Suprapubic skin (tissue), 4 donors: ENCODE measurements around the gene HNRNPL.

Source experiments
- CTCF ChIP-seq, 2 donors: fragments of 200-600 bp in 1 of 2; fragments of 450-650 bp in 1 of 2; sonication (generic) in 1 of 2; IDR thresholded peaks; one replicate each; pipeline ENCODE4 v1.5.1; 2016 to 2019; ENCODE audit warnings: antibody characterized with exemption in 2 of 2, mild to moderate bottlenecking in 1 of 2, moderate library complexity in 1 of 2
- EP300 ChIP-seq: sonication (generic); formaldehyde crosslinking; IDR thresholded peaks from one replicate; pipeline ENCODE4 v1.6.1; 2017; ENCODE audit warnings: antibody characterized with exemption
- POLR2A ChIP-seq, 2 donors: fragments of 450-650 bp; IDR thresholded peaks; one replicate each; pipeline ENCODE4 v1.6.1; 2017; ENCODE audit warnings: antibody characterized with exemption in 2 of 2, mild to moderate bottlenecking in 2 of 2, moderate library complexity in 2 of 2
- POLR2AphosphoS5 ChIP-seq, 3 donors: sonication (generic); formaldehyde crosslinking; IDR thresholded peaks; one replicate each; pipeline ENCODE4 v1.6.1; 2017; ENCODE audit warnings: antibody characterized with exemption in 3 of 3

GRCh38 chr19:38850976-38851621, 1.3 kb upstream of the HNRNPL start:
- no peak for TF ChIP-seq CTCF (IDR thresholded peaks at IDR 0.05)
- TF ChIP-seq POLR2AphosphoS5 (IDR thresholded peaks at IDR 0.05), result no peak
- TF ChIP-seq EP300, result no peak
- no peak for TF ChIP-seq POLR2A (IDR thresholded peaks at IDR 0.05)
